K562 (cell line): ENCODE measurements around the gene CDC5L.

Experiments
- CCAR2 ChIP-seq: fragments of 200-400 bp; formaldehyde crosslinking; IDR thresholded peaks from 2 replicates; pipeline ENCODE4 v1.6.1; 2017; ENCODE audit warnings: mild to moderate bottlenecking, low read depth, low read length
- TAF1 ChIP-seq: IDR thresholded peaks from 2 replicates; pipeline ENCODE4 v1.6.1; 2011; ENCODE audit warnings: mild to moderate bottlenecking, low read length, moderate library complexity; ENCODE audit not compliant: insufficient read depth, control insufficient read depth, severe bottlenecking; ENCODE audit errors: extremely low read depth
- ZFP1 ChIP-seq: fragments of 450-650 bp; formaldehyde crosslinking; IDR thresholded peaks from 2 replicates; pipeline ENCODE4 v1.4.0; 2020; ENCODE audit warnings: mild to moderate bottlenecking, mixed read lengths
- TF ChIP-seq, protein P1 (sequence below): fragments of 250-450 bp; sonication (Bioruptor Pico); IDR thresholded peaks from 2 replicates; pipeline ENCODE4 v1.5.1; 2021; ENCODE audit warnings: mild to moderate bottlenecking

DNA sequence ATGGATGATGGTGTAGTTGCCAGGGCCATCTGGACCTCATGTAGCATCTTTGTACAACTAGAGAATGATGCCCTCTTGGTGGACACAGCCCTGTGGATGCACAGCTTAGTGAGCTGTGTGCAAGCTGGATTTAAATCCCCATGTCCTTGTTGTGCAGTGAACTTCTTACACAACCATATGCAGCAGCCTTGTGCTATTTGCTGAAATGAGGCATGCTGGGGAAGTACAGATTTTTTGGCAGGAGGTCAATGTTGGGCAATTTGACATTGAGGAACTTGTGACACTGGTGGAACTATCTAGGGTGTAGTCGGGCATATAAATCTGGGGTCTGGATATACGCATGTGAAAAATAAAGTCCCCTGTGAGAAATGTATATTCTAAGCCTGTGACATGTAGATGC, 5.8 kb upstream of the CDC5L start:
- TF ChIP-seq ZFP1 (CRISPR knock-in tag) (no peak), CCAR2 (no peak), TAF1 (no peak)
- TF ChIP-seq, protein P1, sequence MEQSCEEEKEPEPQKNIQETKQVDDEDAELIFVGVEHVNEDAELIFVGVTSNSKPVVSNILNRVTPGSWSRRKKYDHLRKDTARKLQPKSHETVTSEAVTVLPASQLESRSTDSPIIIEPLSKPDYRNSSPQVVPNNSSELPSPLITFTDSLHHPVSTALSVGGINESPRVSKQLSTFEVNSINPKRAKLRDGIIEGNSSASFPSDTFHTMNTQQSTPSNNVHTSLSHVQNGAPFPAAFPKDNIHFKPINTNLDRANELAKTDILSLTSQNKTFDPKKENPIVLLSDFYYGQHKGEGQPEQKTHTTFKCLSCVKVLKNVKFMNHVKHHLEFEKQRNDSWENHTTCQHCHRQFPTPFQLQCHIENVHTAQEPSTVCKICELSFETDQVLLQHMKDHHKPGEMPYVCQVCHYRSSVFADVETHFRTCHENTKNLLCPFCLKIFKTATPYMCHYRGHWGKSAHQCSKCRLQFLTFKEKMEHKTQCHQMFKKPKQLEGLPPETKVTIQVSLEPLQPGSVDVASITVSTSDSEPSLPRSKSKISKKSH: no peak
